MCF 10A (cell line): Measurements from ENCODE around the gene IL1A. TPM values are rescaled to one million over a fixed set of nuclear protein-coding genes. Genes with fewer than 3 reads are reported as not detected.

Experiments
- BruUV-seq: library from RNA; stranded (reverse); fragments of 400-500 nt; replicated peaks from 2 replicates; lab custom pipeline; 2021; lab: Mats Ljungman, UMichigan
- CTCF ChIA-PET: fragments of 300-600 bp; sonication (Branson Sonifier 250); formaldehyde crosslinking; extraction: SDS; loops from one replicate; lab custom pipeline; 2021; ENCODE audit warnings: antibody characterized with exemption, inconsistent platforms; lab: Yijun Ruan, JAX
- POLR2A ChIA-PET: fragments of 300-600, 350-650 bp; sonication (Branson Sonifier 250); formaldehyde crosslinking; extraction: SDS; loops from one replicate; lab custom pipeline; 2020; ENCODE audit warnings: antibody characterized with exemption, inconsistent platforms; lab: Yijun Ruan, JAX
- DNase-seq: peaks from one replicate; pipeline ENCODE4 v3.0.0-alpha.2; 2018; ENCODE audit not compliant: unreplicated experiment
- H3K27ac Mint-ChIP-seq: one replicate; pipeline ENCODE4 v1.8.0; 2022; ENCODE audit warnings: mild to moderate bottlenecking, low read depth, mixed read lengths; ENCODE audit not compliant: unreplicated experiment
- H3K27me3 Mint-ChIP-seq: one replicate; pipeline ENCODE4 v1.8.0; 2022; ENCODE audit warnings: mixed read lengths; ENCODE audit not compliant: insufficient read depth, unreplicated experiment
- H3K36me3 Mint-ChIP-seq: one replicate; pipeline ENCODE4 v1.8.0; 2022; ENCODE audit warnings: mild to moderate bottlenecking, moderate library complexity, mixed read lengths; ENCODE audit not compliant: insufficient read depth, unreplicated experiment
- H3K4me1 Mint-ChIP-seq: one replicate; pipeline ENCODE4 v1.8.0; 2022; ENCODE audit warnings: mixed read lengths; ENCODE audit not compliant: insufficient read depth, unreplicated experiment
- H3K4me3 Mint-ChIP-seq: one replicate; pipeline ENCODE4 v1.8.0; 2022; ENCODE audit warnings: mild to moderate bottlenecking, moderate library complexity, mixed read lengths; ENCODE audit not compliant: unreplicated experiment
- H3K9me3 Mint-ChIP-seq: one replicate; pipeline ENCODE4 v1.8.0; 2022; ENCODE audit warnings: mixed read lengths; ENCODE audit not compliant: unreplicated experiment
- intact Hi-C: fragments of 100-400 bp; cut with micrococcal nuclease; formaldehyde crosslinking; loops from 2 replicates; pipeline ENCODE4 v1.14.1; 2022
- total RNA-seq: library from RNA; stranded (reverse); gene quantifications from 2 replicates; pipeline ENCODE4 v1.2.3, GENCODE V29; 2022
- TF ChIP-seq, protein P1 (sequence below): fragments of 200-600 bp; IDR thresholded peaks from one replicate; pipeline ENCODE4 v1.8.0; 2022; ENCODE audit warnings: antibody characterized with exemption, mild to moderate bottlenecking; ENCODE audit not compliant: unreplicated experiment

The IL1A gene
- total RNA-seq, 1 experiment from 2014 or later = 170 TPM

DNA sequence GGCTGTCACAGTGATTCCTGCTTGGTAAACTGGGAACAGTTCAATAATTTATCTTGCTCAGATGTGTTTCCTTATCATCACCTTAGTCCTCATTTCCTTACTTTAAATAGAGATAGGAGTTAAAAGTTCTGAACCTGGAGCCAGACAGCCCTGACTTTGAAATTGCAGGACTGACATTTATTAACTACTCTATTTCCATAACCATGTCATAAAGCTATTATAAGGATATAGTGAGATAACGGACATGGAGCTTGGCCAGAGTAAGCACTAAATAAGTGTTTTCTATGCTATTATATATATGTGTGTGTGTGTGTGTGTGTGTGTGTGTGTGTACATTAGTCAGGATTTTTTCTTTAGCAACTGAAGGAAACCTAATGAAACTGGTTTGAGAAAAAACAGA lies 50.4 kb downstream of the IL1A start:
- ChIA-PET CTCF (interaction anchor here (1.0 to 1.4 kb wide), 2 partner anchors 9 to 16 kb away, joined by 3 read pairs; no protein-coding TSS in a partner anchor), POLR2A (interaction anchor here (1.2 to 1.4 kb wide), 2 partner anchors 11 to 87 kb away, joined by 4 to 7 read pairs; no protein-coding TSS in a partner anchor)
- Mint-ChIP-seq H3K4me1 (no peaks in the 10 kb centered on the region), H3K36me3 (no peaks in the 10 kb centered on the region), H3K4me3 (no peak overlapping the region), H3K9me3 (no peaks in the 10 kb centered on the region), H3K27ac (no peak overlapping the region), H3K27me3 (no peaks in the 10 kb centered on the region)
- intact Hi-C loops = no loop called here
- DNase-seq = no peak
- no TSS peak for BruUV-seq
- TF ChIP-seq, protein P1, sequence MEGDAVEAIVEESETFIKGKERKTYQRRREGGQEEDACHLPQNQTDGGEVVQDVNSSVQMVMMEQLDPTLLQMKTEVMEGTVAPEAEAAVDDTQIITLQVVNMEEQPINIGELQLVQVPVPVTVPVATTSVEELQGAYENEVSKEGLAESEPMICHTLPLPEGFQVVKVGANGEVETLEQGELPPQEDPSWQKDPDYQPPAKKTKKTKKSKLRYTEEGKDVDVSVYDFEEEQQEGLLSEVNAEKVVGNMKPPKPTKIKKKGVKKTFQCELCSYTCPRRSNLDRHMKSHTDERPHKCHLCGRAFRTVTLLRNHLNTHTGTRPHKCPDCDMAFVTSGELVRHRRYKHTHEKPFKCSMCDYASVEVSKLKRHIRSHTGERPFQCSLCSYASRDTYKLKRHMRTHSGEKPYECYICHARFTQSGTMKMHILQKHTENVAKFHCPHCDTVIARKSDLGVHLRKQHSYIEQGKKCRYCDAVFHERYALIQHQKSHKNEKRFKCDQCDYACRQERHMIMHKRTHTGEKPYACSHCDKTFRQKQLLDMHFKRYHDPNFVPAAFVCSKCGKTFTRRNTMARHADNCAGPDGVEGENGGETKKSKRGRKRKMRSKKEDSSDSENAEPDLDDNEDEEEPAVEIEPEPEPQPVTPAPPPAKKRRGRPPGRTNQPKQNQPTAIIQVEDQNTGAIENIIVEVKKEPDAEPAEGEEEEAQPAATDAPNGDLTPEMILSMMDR = no peak

DNA sequence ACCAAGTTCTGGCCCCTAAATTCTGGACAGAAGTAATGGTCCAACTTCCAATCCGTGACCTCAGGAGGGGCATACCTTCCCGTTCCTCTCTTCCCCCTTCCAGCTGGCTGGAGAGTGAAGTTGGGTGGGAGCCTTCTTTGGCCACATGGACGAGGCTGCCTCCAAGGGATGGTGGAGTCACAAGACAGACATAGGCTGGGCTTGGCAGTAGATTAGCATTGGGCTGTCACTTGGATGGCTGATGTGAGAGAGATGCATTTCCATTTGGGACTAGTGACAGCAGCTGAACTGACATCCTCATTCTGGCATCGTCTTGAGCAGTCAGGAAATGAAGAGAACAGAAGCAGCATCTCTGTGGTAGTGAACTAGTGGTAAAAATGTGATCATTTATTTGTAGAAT lies 50.8 kb downstream of the IL1A start:
- Mint-ChIP-seq H3K4me1 (no peaks in the 10 kb centered on the region), H3K27ac (no peak overlapping the region), H3K9me3 (no peaks in the 10 kb centered on the region), H3K36me3 (no peaks in the 10 kb centered on the region), H3K27me3 (no peaks in the 10 kb centered on the region), H3K4me3 (no peak overlapping the region)
- TF ChIP-seq, protein P1 = no peak
- POLR2A ChIA-PET = interaction anchor here (1.2 to 1.4 kb wide), 2 partner anchors 11 to 86 kb away, joined by 4 to 7 read pairs; no protein-coding TSS in a partner anchor
- CTCF ChIA-PET = interaction anchor here (1.4 kb wide), 1 partner anchor 9 kb away, joined by 3 read pairs; no protein-coding TSS in a partner anchor
- no TSS peak for BruUV-seq
- no peak for DNase-seq
- intact Hi-C loops = no loop called here

DNA sequence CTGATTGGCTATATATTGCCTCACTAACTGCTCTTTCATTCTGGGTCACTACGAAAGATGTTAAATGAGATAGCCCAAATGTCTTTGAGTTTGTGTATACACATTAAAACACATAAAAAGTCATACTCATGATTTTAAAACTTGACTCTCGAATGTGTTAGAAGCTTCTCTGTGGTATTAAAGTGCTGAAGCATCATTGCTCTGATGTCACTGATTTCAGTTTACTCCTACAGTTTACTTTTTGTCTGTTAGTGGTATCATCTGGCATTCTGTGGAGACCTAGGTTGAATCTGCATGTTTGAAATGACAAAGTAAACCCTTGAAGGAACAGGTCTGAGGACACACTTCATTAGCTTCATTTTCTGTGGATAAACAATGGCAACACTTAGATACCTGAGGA lies 52.8 kb downstream of the IL1A start:
- intact Hi-C loops = no loop called here
- ChIA-PET POLR2A (no interaction called here), CTCF (interaction anchor here (0.6 to 9.7 kb wide), 5 partner anchors 92 to 211 kb away, joined by 3 to 210 read pairs (median 5); no protein-coding TSS in a partner anchor)

DNA sequence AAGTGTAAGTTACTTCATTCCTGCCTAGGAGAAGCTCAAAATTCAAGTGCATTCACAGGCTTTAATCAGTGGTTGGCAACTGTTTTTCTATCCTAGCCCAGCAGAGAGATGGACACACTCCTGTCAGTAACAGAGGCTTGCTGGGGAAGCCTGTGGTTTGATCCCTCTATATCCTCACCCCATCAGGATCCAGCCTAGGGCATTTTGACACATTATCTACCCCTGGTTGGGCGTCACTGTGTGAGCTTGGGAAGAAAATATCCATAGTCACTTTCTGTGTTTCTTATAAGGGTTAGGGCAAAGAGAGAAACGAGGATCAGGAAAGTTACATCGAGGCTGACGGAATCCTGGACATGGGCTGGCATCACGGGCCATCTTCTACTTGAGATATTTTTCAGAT lies 53.5 kb downstream of the IL1A start:
- CTCF ChIA-PET = interaction anchor here (0.5 to 9.7 kb wide), 7 partner anchors 19 to 211 kb away, joined by 3 to 210 read pairs (median 4); no protein-coding TSS in a partner anchor
- H3K27me3 Mint-ChIP-seq = no peaks in the 10 kb centered on the region
- H3K4me3 Mint-ChIP-seq = no peak overlapping the region

More for the DNA sequence above, 52.8 kb downstream of the IL1A start:
- Mint-ChIP-seq H3K27me3 (no peaks in the 10 kb centered on the region), H3K27ac (no peak overlapping the region), H3K36me3 (no peaks in the 10 kb centered on the region), H3K4me3 (no peak overlapping the region), H3K9me3 (no peaks in the 10 kb centered on the region), H3K4me1 (no peaks in the 10 kb centered on the region)
- TF ChIP-seq, protein P1 = no peak
- no peak for DNase-seq
- no TSS peak for BruUV-seq

More for the DNA sequence above, 53.5 kb downstream of the IL1A start:
- POLR2A ChIA-PET = no interaction called here
- H3K27ac Mint-ChIP-seq = no peak overlapping the region
- no peaks in the 10 kb centered on the region for H3K36me3 Mint-ChIP-seq
- TF ChIP-seq, protein P1 = no peak
- BruUV-seq = no TSS peak
- no peaks in the 10 kb centered on the region for H3K9me3 Mint-ChIP-seq
- H3K4me1 Mint-ChIP-seq = no peaks in the 10 kb centered on the region
- intact Hi-C loops = no loop called here
- no peak for DNase-seq
